Memory B cell (primary cell): Measurements from ENCODE around the gene UQCR11.

ENCODE experiments used
- ATAC-seq: fragments of 150-1000 bp; cut with Tn5 transposase; 2 replicates; pipeline ENCODE4 v1.10.0; 2021; ENCODE audit warnings: low read depth, mild to moderate bottlenecking, moderate library complexity
- DNase-seq, 2 donors: peaks; one replicate each; pipeline ENCODE4 v3.0.0; 2022; ENCODE audit warnings: low spot score in 2 of 2
- H3K27ac Mint-ChIP-seq: one replicate; pipeline ENCODE4 v1.8.0; 2022; ENCODE audit warnings: mild to moderate bottlenecking, moderate library complexity, mixed read lengths
- H3K27me3 Mint-ChIP-seq: one replicate; pipeline ENCODE4 v1.8.0; 2022; ENCODE audit warnings: mixed read lengths
- H3K36me3 Mint-ChIP-seq: one replicate; pipeline ENCODE4 v1.8.0; 2022; ENCODE audit warnings: mild to moderate bottlenecking, mixed read lengths
- H3K4me1 Mint-ChIP-seq: one replicate; pipeline ENCODE4 v1.8.0; 2022; ENCODE audit warnings: mixed read lengths
- H3K4me3 Mint-ChIP-seq: one replicate; pipeline ENCODE4 v1.8.0; 2022; ENCODE audit warnings: mild to moderate bottlenecking, moderate library complexity, mixed read lengths
- H3K9me3 Mint-ChIP-seq: one replicate; pipeline ENCODE4 v1.8.0; 2022; ENCODE audit warnings: mixed read lengths

UQCR11 gene

DNA sequence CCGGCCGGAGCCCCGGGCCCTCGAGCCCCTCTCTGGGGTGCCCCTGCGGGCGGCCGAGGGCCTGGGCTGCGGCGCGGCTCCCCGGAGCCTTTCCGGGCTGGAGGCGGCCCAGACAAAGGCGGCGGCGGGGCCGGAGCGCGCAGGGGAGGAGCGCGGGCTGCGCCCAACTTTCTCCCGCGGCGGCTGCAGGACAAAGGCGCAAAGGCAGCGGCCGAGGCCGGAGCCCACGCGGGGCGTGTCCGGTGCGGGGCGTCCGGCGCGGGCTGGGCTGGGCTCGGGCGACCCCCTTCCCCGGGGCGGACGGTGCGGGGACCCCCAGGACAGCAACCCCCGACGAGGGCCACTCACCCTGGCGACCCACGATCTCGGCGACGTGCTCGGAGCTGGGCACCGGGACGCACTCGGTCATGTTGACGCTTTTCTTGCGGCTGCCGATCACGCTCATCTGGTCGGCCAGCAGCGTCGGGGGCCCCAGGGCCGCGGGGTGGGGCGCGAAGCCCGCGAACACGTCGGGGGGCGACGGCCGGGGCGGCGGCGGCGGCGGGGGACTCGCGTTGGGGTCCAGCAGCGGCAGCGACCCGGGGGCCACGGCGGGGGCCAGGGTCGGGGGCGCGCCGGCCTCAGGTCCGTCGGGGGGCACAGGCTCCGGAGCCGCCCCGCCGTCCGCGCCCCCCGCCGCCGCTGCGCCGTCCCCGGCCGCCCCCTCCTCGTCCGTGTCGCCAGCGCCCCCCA, 38.0 kb downstream of the UQCR11 start:
- ATAC-seq (no peak), DNase-seq (peak in 1 of 2 donors; percentile 41)
- H3K4me1 Mint-ChIP-seq, result peaks cover 5% of the 10 kb centered on the region
- peaks cover 6% of the 10 kb centered on the region for H3K27me3 Mint-ChIP-seq
- peak overlapping the region; percentile 29 for H3K4me3 Mint-ChIP-seq
- no peak overlapping the region for H3K27ac Mint-ChIP-seq
- H3K36me3 Mint-ChIP-seq, result no peaks in the 10 kb centered on the region
- H3K9me3 Mint-ChIP-seq, result no peaks in the 10 kb centered on the region

GRCh38 chr19:1566392-1567115, 38.7 kb downstream of the UQCR11 start:
- Mint-ChIP-seq H3K4me3 (no peak overlapping the region), H3K27ac (no peak overlapping the region), H3K36me3 (no peaks in the 10 kb centered on the region), H3K9me3 (no peaks in the 10 kb centered on the region), H3K4me1 (peaks cover 5% of the 10 kb centered on the region), H3K27me3 (peaks cover 6% of the 10 kb centered on the region)
- ATAC-seq (no peak), DNase-seq (peak in 1 of 2 donors; percentile 7)

- H3K9me3 Mint-ChIP-seq, result no peaks in the 10 kb centered on the region
- no peak overlapping the region for H3K27ac Mint-ChIP-seq
Measured at GRCh38 chr19:1563251-1563650, 42.0 kb downstream of the UQCR11 start.

GRCh38 chr19:1561236-1561842, 43.9 kb downstream of the UQCR11 start:
- H3K27me3 Mint-ChIP-seq, result peaks cover 1% of the 10 kb centered on the region
- no peaks in the 10 kb centered on the region for H3K36me3 Mint-ChIP-seq
- ATAC-seq, result no peak
- no peak overlapping the region for H3K4me3 Mint-ChIP-seq
- H3K4me1 Mint-ChIP-seq, result no peaks in the 10 kb centered on the region
- H3K27ac Mint-ChIP-seq, result no peak overlapping the region
- no peak for DNase-seq
- no peaks in the 10 kb centered on the region for H3K9me3 Mint-ChIP-seq

More at GRCh38 chr19:1563251-1563650, 42.0 kb downstream of the UQCR11 start:
- no peak for DNase-seq
- no peaks in the 10 kb centered on the region for H3K4me1 Mint-ChIP-seq
- no peak overlapping the region for H3K4me3 Mint-ChIP-seq
- H3K27me3 Mint-ChIP-seq, result peaks cover 1% of the 10 kb centered on the region
- no peak for ATAC-seq
- no peaks in the 10 kb centered on the region for H3K36me3 Mint-ChIP-seq

- Mint-ChIP-seq H3K27me3 (peaks cover 1% of the 10 kb centered on the region), H3K36me3 (no peaks in the 10 kb centered on the region), H3K4me1 (no peaks in the 10 kb centered on the region), H3K4me3 (no peak overlapping the region), H3K27ac (no peak overlapping the region), H3K9me3 (no peaks in the 10 kb centered on the region)
- DNase-seq, result no peak
- ATAC-seq, result no peak
Measured at GRCh38 chr19:1560286-1560882, 44.9 kb downstream of the UQCR11 start.

DNA sequence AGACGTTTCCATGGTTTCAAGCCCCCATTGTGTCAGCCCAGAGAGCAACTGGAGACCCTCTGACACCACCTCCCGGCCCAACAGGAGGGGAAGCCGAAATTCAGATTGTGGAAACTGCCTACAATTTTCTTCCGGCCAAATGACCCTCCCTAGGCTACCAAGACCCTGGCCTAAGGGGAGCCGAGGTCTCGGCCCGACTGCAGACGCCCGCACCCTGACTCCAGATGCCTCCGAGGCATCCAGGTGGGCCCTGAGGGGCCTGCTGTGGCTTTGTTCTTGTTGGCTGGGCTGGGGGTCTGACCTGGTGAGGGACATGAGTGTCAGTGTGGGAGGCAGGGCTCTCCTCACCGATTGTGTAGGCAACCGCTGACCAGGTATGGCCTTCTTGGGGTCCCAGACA, 46.7 kb downstream of the UQCR11 start:
- Mint-ChIP-seq H3K4me1 (no peaks in the 10 kb centered on the region), H3K9me3 (no peaks in the 10 kb centered on the region), H3K36me3 (no peaks in the 10 kb centered on the region), H3K4me3 (no peak overlapping the region), H3K27me3 (peaks cover 1% of the 10 kb centered on the region), H3K27ac (no peak overlapping the region)
- ATAC-seq, result no peak
- no peak for DNase-seq

- H3K36me3 Mint-ChIP-seq, result no peaks in the 10 kb centered on the region
- DNase-seq (no peak), ATAC-seq (no peak)
- no peak overlapping the region for H3K4me3 Mint-ChIP-seq
- no peaks in the 10 kb centered on the region for H3K9me3 Mint-ChIP-seq
- H3K4me1 Mint-ChIP-seq, result no peaks in the 10 kb centered on the region
- peaks cover 7% of the 10 kb centered on the region for H3K27me3 Mint-ChIP-seq
- H3K27ac Mint-ChIP-seq, result no peak overlapping the region
Measured at GRCh38 chr19:1556390-1557070, 48.7 kb downstream of the UQCR11 start.

DNA sequence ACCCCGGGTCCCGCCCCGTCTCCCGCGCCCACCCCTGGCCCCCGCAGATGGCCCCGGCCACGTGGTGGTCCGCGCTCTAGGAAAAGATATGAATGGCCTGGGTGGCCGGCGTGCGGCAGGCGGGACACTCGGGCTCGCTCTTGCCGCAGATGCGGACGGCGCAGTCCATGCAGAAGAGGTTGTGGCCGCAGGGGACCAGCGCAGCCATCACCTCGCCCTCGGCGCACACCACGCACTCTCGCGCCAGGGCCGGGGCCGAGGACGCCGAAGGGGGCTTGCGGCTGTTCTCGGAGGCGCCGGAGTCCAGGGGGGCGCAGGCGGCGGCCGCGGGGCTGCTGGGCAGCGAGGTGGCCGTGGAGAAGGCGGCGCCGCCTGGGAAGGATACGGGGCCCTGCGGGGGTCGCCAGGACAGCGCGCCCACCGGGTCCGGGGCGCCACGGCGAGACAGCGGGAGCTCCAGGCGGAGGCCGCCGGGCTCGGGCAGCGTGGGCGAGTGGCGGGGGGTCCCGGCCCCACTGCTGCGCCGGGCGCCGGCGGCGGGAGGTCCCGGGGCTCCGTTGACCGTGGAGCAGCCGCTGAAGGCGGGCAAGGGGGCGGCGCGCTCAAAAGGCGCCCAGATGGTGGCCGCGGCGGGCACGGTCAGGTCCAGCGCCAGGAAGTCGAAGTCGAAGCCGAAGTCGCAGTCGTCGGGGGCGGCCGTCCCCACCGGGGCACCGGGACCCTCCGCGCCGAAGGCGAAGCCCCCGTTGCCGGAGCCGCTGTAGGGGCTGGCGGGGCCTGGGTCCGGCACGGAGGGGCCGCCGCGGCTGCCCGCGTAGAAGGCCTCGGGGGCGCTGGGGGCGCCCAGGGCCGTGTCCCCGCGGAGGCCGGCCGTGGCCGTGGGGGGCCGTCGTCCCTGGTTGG, 49.5 kb downstream of the UQCR11 start:
- Mint-ChIP-seq H3K4me1 (no peaks in the 10 kb centered on the region), H3K36me3 (no peaks in the 10 kb centered on the region), H3K4me3 (no peak overlapping the region), H3K27me3 (peaks cover 7% of the 10 kb centered on the region), H3K9me3 (no peaks in the 10 kb centered on the region), H3K27ac (no peak overlapping the region)
- DNase-seq (no peak), ATAC-seq (no peak)

GRCh38 chr19:1554968-1555367, 50.3 kb downstream of the UQCR11 start:
- no peaks in the 10 kb centered on the region for H3K9me3 Mint-ChIP-seq

DNA sequence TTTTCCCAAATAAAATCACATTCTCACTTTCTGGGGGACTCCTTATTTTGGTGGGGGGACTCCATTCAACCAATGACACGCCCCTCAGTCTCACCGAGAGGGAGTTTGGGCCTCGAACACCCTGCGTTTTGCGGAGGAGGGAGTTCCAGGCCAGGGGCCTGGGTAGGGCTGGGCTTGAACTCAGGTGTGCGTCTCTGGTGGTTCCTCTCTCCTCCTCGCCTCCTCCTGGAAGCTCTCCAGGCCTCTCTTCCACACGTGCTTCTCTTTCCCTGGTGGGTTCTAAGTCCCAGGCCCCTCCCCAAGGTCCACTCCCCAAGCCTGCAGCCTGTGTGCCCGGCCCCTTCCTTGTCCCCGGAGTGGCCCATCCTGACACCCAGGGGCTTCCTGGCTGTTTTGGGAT, 51.8 kb downstream of the UQCR11 start:
- peaks cover 3% of the 10 kb centered on the region for H3K4me1 Mint-ChIP-seq
- no peak for ATAC-seq
- peaks cover 1% of the 10 kb centered on the region for H3K9me3 Mint-ChIP-seq
- H3K27me3 Mint-ChIP-seq, result peaks cover 12% of the 10 kb centered on the region
- no peak overlapping the region for H3K4me3 Mint-ChIP-seq
- no peak overlapping the region for H3K27ac Mint-ChIP-seq
- no peak for DNase-seq
- H3K36me3 Mint-ChIP-seq, result no peaks in the 10 kb centered on the region

More at GRCh38 chr19:1554968-1555367, 50.3 kb downstream of the UQCR11 start:
- no peak overlapping the region for H3K27ac Mint-ChIP-seq
- H3K4me3 Mint-ChIP-seq, result no peak overlapping the region
- H3K36me3 Mint-ChIP-seq, result no peaks in the 10 kb centered on the region
- DNase-seq (no peak), ATAC-seq (no peak)
- H3K4me1 Mint-ChIP-seq, result no peaks in the 10 kb centered on the region
- peaks cover 7% of the 10 kb centered on the region for H3K27me3 Mint-ChIP-seq

- Mint-ChIP-seq H3K4me1 (peaks cover 3% of the 10 kb centered on the region), H3K27me3 (peaks cover 12% of the 10 kb centered on the region), H3K4me3 (no peak overlapping the region), H3K36me3 (no peaks in the 10 kb centered on the region), H3K9me3 (peaks cover 1% of the 10 kb centered on the region), H3K27ac (no peak overlapping the region)
- ATAC-seq (no peak), DNase-seq (no peak)
Measured at GRCh38 chr19:1551068-1552040, 53.9 kb downstream of the UQCR11 start.

GRCh38 chr19:1549332-1549945, 55.8 kb downstream of the UQCR11 start:
- Mint-ChIP-seq H3K4me3 (no peak overlapping the region), H3K4me1 (peaks cover 6% of the 10 kb centered on the region), H3K36me3 (no peaks in the 10 kb centered on the region), H3K27ac (no peak overlapping the region), H3K9me3 (peaks cover 1% of the 10 kb centered on the region), H3K27me3 (peaks cover 13% of the 10 kb centered on the region)
- DNase-seq (no peak), ATAC-seq (no peak)
